GM12892 (cell line): ENCODE results near the gene DLAT.
A peak's percentile ranks its signal among the peaks of the same experiment; 100 is the strongest.
"Not testable (repeated sequence)": the region's sequence is repeated elsewhere in the genome, so short reads cannot be mapped to it uniquely, and the experiment has no call there.

Experiments used
- DNase-seq: peaks from one replicate; pipeline ENCODE4 v3.0.0; 2011; ENCODE audit not compliant: insufficient read length
- FAIRE-seq: peaks from 2 replicates; lab custom pipeline; 2011; peaks lifted over from hg19 to GRCh38; lab: Jason Lieb, UNC
- POLR2A ChIP-seq: IDR thresholded peaks from 2 replicates; pipeline ENCODE4 v1.6.1; 2011; ENCODE audit warnings: low read depth, low read length, control low read depth
- POLR2AphosphoS5 ChIP-seq: IDR thresholded peaks from 2 replicates; pipeline ENCODE4 v1.6.1; 2011; ENCODE audit warnings: low read depth, low read length, control low read depth
- TAF1 ChIP-seq: IDR thresholded peaks from 2 replicates; pipeline ENCODE4 v1.6.1; 2011; ENCODE audit warnings: low read depth, mild to moderate bottlenecking, control low read depth, low read length, borderline replicate concordance

Gene DLAT

GRCh38 chr11:112082729-112083128 lies 57.5 kb downstream of the DLAT start:
- no peak for DNase-seq
- FAIRE-seq = no peak
- TF ChIP-seq POLR2A = no peak
- TF ChIP-seq TAF1 = no peak
- no peak for TF ChIP-seq POLR2AphosphoS5

- TF ChIP-seq POLR2AphosphoS5 = no peak
- no peak for TF ChIP-seq POLR2A
- no peak for TF ChIP-seq TAF1
- FAIRE-seq (no peak), DNase-seq (no peak)
Observed at GRCh38 chr11:112085822-112086421, 60.7 kb downstream of the DLAT start.

GRCh38 chr11:112086422-112087191 lies 61.4 kb downstream of the DLAT start, which contains the start of the genes SDHD and TIMM8B:
Gene SDHD (plus strand): TSS chr11:112086873. CDS start chr11:112086908, 35 bp downstream.
Gene TIMM8B (minus strand): TSS chr11:112086756. CDS start chr11:112086723, 33 bp downstream.
- DNase-seq (peak; percentile 77), FAIRE-seq (peak; percentile 99)
- TF ChIP-seq TAF1 (peak; percentile 87), POLR2AphosphoS5 (peak; percentile 92), POLR2A (peak; percentile 96)

GRCh38 chr11:112087212-112087611 lies 62.0 kb downstream of the DLAT start:
- DNase-seq = no peak
- peak; percentile 14 for FAIRE-seq
- TF ChIP-seq TAF1 (no peak), POLR2AphosphoS5 (no peak)

GRCh38 chr11:112095302-112095701 lies 70.1 kb downstream of the DLAT start:
- not testable (repeated sequence) for FAIRE-seq, DNase-seq

- FAIRE-seq (no peak), DNase-seq (no peak)
- TF ChIP-seq TAF1 (no peak), POLR2A (no peak), POLR2AphosphoS5 (no peak)
Observed at GRCh38 chr11:112096194-112096593, 71.0 kb downstream of the DLAT start.

- TF ChIP-seq POLR2AphosphoS5 (no peak), TAF1 (no peak), POLR2A (no peak)
- DNase-seq = no peak
- no peak for FAIRE-seq
Observed at GRCh38 chr11:112097734-112098528, 72.7 kb downstream of the DLAT start.

GRCh38 chr11:112100462-112100861 lies 75.3 kb downstream of the DLAT start:
- TF ChIP-seq POLR2A (no peak), TAF1 (no peak), POLR2AphosphoS5 (no peak)
- FAIRE-seq (no peak), DNase-seq (no peak)

- DNase-seq (no peak), FAIRE-seq (no peak)
- no peak for TF ChIP-seq POLR2AphosphoS5
- no peak for TF ChIP-seq POLR2A
- TF ChIP-seq TAF1 = no peak
Observed at GRCh38 chr11:112103446-112103845, 78.2 kb downstream of the DLAT start.

- TF ChIP-seq POLR2AphosphoS5 (no peak), POLR2A (no peak), TAF1 (no peak)
- FAIRE-seq (no peak), DNase-seq (no peak)
Observed at GRCh38 chr11:112106070-112106469, 80.9 kb downstream of the DLAT start.
